Calu3 (cell line): ENCODE results near the gene MRM2. TPM values are rescaled to one million over a fixed set of nuclear protein-coding genes. Genes with fewer than 3 reads are reported as not detected.
A peak's percentile ranks its signal among the peaks of the same experiment; 100 is the strongest.

Experiments used
- BruUV-seq: library from RNA; stranded (reverse); fragments of 400-500 nt; replicated peaks from 2 replicates; lab custom pipeline; 2021; lab: Mats Ljungman, UMichigan
- CTCF ChIA-PET: fragments of 300-600 bp; sonication (Branson Sonifier 250); formaldehyde crosslinking; loops from one replicate; lab custom pipeline; 2022; ENCODE audit warnings: antibody characterized with exemption; lab: Charles Lee
- DNase-seq: peaks from one replicate; pipeline ENCODE4 v3.0.0; 2022
- H3K27ac Mint-ChIP-seq: one replicate; pipeline ENCODE4 v1.8.0; 2022; ENCODE audit warnings: mixed read lengths; ENCODE audit not compliant: unreplicated experiment
- H3K27me3 Mint-ChIP-seq: one replicate; pipeline ENCODE4 v1.8.0; 2022; ENCODE audit warnings: mixed read lengths; ENCODE audit not compliant: unreplicated experiment
- H3K36me3 Mint-ChIP-seq: one replicate; pipeline ENCODE4 v1.8.0; 2022; ENCODE audit warnings: mild to moderate bottlenecking, moderate library complexity, mixed read lengths; ENCODE audit not compliant: insufficient read depth, unreplicated experiment
- H3K4me1 Mint-ChIP-seq: one replicate; pipeline ENCODE4 v1.8.0; 2022; ENCODE audit warnings: mild to moderate bottlenecking, low read depth, mixed read lengths; ENCODE audit not compliant: unreplicated experiment
- H3K4me3 Mint-ChIP-seq: one replicate; pipeline ENCODE4 v1.8.0; 2022; ENCODE audit warnings: mild to moderate bottlenecking, low read depth, moderate library complexity, mixed read lengths; ENCODE audit not compliant: unreplicated experiment
- H3K9me3 Mint-ChIP-seq: one replicate; pipeline ENCODE4 v1.8.0; 2022; ENCODE audit warnings: low read depth, mixed read lengths; ENCODE audit not compliant: unreplicated experiment
- CTCF ChIP-seq: fragments of 200-600 bp; IDR thresholded peaks from one replicate; pipeline ENCODE4 v1.8.0; 2022; ENCODE audit warnings: antibody characterized with exemption; ENCODE audit not compliant: unreplicated experiment
- intact Hi-C: fragments of 100-400 bp; cut with micrococcal nuclease; formaldehyde crosslinking; loops from one replicate; pipeline ENCODE4 v1.10.0; 2022; ENCODE audit not compliant: unreplicated experiment
- total RNA-seq: library from RNA; stranded (reverse); gene quantifications from 2 replicates; pipeline ENCODE4 v1.2.3, GENCODE V29; 2022

The MRM2 gene
- total RNA-seq, 1 experiment from 2014 or later = 64.3 TPM

- intact Hi-C loops = no loop called here
- Mint-ChIP-seq H3K9me3 (no peaks in the 10 kb centered on the region), H3K4me3 (peak overlapping the region; percentile 78), H3K4me1 (no peaks in the 10 kb centered on the region), H3K27ac (peak overlapping the region; percentile 48), H3K27me3 (no peaks in the 10 kb centered on the region), H3K36me3 (peaks cover 49% of the 10 kb centered on the region)
- no peak for TF ChIP-seq CTCF
- BruUV-seq = no TSS peak
- CTCF ChIA-PET = interaction anchor here (1.6 kb wide), 1 partner anchor 122 kb away, joined by 6 read pairs; no protein-coding TSS in a partner anchor
- peak; percentile 46 for DNase-seq
Observed at GRCh38 chr7:2231992-2232765, 9.8 kb downstream of the MRM2 start.

DNA sequence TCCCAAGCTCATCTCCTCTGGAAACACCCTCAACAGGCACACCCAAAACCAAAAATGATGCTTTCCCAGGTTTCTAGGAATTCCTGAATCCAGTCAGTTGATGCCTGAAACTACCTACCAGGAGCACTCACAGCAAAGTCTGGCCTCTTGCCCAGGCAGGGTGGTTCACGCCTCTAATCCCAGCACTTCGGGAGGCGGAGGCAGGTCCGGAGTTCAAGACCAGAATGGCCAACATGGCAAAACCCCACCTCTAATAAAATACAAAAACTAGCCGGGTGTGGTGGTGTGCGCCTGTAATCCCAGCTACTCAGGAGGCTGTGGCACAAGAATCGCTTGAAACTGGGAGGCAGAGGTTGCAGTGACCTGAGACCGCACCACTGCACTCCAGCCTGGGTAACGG, 11.1 kb downstream of the MRM2 start:
- H3K27ac Mint-ChIP-seq = no peak overlapping the region
- no peaks in the 10 kb centered on the region for H3K9me3 Mint-ChIP-seq
- CTCF ChIA-PET = no interaction called here
- H3K27me3 Mint-ChIP-seq = no peaks in the 10 kb centered on the region
- DNase-seq = no peak
- TF ChIP-seq CTCF = no peak
- no peak overlapping the region for H3K4me3 Mint-ChIP-seq
- H3K36me3 Mint-ChIP-seq = peaks cover 36% of the 10 kb centered on the region
- H3K4me1 Mint-ChIP-seq = peaks cover 5% of the 10 kb centered on the region
- intact Hi-C loops = no loop called here
- BruUV-seq = no TSS peak

DNA sequence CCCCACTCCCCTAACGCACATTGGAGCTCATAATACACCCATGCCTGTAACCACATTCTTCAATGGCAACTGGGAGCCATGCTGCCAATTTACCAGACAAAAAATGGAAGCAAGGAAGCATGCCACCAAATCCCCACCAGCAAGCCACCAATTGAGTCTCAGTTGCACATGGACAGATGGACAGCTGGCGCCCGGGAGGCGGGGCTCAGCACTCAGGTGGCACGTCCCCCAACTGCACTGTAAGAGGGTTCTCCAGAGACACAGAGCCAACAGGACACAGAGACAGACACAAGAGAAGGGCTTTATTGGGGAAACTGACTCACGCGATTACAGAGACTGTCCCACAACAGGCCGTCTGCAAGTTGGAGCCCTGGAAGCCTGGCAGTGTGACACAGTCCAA, 11.8 kb downstream of the MRM2 start:
- DNase-seq = no peak
- Mint-ChIP-seq H3K4me3 (no peak overlapping the region), H3K9me3 (no peaks in the 10 kb centered on the region), H3K4me1 (peaks cover 11% of the 10 kb centered on the region), H3K27ac (no peak overlapping the region), H3K36me3 (peaks cover 37% of the 10 kb centered on the region), H3K27me3 (no peaks in the 10 kb centered on the region)
- CTCF ChIA-PET = no interaction called here
- no TSS peak for BruUV-seq
- no peak for TF ChIP-seq CTCF
- intact Hi-C loops = no loop called here

DNA sequence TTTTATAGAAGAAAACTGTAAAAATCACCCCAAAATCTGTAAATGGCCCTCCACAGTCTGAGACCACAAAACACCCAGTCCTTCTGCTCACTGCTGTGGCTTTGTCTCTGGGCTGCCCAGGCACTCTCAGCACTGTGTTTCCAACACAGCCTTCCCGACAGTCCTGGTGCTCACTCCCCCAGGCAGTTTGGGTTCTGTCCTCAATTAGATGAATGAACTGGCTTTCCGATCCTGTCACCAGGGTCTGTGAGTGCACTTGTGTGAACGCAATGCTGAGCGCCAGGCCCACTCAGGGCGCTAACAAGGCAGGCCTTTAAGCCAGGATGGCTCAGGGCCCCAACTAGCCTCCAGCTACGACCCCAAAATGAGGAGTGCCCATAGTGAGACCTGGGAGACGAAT, 12.5 kb downstream of the MRM2 start:
- H3K36me3 Mint-ChIP-seq = peaks cover 31% of the 10 kb centered on the region
- TF ChIP-seq CTCF = no peak
- CTCF ChIA-PET = no interaction called here
- H3K4me1 Mint-ChIP-seq = peaks cover 16% of the 10 kb centered on the region
- H3K27ac Mint-ChIP-seq = no peak overlapping the region
- intact Hi-C loops = no loop called here
- no peaks in the 10 kb centered on the region for H3K9me3 Mint-ChIP-seq
- no peaks in the 10 kb centered on the region for H3K27me3 Mint-ChIP-seq
- H3K4me3 Mint-ChIP-seq = no peak overlapping the region
- DNase-seq = no peak
- BruUV-seq = no TSS peak
